HG02798 (cell line): ENCODE data around the gene COL5A3.
"Not testable (repeated sequence)": the region's sequence is repeated elsewhere in the genome, so short reads cannot be mapped to it uniquely, and the experiment has no call there.

Source experiments
- ATAC-seq: cut with Tn5 transposase; IDR thresholded peaks from one replicate; pipeline ENCODE4 v1.9.1; 2021; ENCODE audit warnings: mild to moderate bottlenecking; ENCODE audit not compliant: unreplicated experiment, poor library complexity

COL5A3 gene

DNA sequence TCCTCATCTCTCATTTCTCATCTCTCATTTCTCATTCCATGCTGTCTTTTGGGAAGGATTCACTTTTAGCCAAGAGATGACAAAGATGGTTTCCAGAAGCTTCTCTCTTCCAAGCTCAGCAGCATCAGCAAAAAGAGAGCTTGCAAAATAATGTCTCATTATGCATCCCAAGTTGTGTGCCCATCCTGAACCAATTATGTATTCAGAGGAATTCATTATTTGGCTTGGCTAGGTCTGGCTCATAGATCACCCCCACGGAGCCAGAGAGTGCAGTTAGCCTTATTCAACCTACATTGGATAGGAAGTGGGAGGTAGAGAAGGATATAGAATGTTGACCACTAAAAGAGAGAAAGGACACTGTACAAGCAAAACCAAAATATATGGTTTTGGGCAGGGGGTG is 68.6 kb downstream of the COL5A3 start:
- no peak for ATAC-seq

- no peak for ATAC-seq
Measured at GRCh38 chr19:9941231-9941630, 69.1 kb downstream of the COL5A3 start.

DNA sequence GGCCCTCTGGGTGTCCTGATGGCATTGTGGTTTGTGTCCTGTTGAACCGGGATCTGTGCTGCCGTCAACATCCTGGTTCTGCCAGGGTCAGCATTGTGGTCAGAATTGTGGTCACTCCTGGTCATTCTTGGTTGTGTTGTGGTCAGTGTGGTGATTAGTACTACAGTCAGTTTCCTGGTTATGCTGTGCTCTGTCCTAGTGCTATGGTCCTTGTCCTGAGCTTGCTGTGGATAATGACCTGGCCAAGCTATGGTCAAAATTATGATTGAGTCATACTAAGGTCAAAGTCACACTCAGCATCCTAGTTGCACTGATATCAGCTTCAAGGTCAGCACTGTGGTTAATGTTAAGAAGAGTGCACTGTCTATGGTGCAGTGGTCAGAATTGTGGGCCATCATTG is 69.5 kb downstream of the COL5A3 start:
- no peak for ATAC-seq

DNA sequence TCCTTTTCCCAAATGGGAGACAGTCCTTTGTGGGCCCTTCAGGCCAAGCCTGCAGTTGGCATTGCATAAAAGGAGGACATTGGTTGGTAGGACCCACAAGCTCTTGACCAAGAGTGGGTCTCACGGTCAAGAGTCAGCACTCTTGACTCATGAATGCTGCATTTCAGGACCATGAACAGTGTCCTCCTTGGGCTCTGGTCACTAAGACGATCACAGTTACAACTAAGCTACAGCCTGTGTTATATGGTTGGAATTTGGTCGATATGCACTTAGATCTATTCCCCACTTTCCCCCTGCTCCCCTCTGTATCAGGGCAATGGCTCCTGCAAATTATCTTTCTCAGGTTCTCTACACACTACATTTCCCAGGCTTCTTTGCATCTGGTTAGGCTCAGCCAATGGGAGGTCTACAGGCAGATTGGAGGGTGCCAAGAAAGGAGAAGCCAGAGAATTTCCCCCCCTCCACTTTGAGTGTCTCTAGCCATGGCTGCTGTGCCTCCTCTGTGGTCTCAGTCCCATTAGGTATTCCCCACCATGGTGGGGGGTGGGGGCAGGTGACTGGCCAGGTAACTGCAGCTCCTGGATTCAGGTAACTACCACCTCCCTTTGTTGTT is 70.9 kb downstream of the COL5A3 start:
- ATAC-seq = no peak

DNA sequence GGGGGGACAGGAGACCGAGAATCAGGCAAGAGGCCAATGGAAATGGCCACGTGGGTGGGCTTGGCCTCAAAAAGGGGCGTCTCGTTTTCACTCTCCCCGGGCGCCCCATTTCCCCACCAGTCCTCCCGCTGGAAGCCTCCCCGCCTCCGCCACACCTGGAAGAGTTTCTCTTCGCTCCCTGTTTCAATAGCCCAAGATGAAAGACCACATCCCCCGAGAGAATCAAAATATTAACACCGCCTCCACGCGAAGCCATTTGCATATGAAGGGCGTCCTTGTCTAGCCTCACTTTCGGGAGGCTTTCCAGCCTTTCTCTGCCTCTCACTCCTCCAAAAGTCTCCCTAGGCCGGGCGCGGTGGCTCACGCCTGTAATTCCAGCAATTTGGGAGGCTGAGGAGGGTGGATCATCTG is 73.3 kb downstream of the COL5A3 start:
- ATAC-seq = no peak

DNA sequence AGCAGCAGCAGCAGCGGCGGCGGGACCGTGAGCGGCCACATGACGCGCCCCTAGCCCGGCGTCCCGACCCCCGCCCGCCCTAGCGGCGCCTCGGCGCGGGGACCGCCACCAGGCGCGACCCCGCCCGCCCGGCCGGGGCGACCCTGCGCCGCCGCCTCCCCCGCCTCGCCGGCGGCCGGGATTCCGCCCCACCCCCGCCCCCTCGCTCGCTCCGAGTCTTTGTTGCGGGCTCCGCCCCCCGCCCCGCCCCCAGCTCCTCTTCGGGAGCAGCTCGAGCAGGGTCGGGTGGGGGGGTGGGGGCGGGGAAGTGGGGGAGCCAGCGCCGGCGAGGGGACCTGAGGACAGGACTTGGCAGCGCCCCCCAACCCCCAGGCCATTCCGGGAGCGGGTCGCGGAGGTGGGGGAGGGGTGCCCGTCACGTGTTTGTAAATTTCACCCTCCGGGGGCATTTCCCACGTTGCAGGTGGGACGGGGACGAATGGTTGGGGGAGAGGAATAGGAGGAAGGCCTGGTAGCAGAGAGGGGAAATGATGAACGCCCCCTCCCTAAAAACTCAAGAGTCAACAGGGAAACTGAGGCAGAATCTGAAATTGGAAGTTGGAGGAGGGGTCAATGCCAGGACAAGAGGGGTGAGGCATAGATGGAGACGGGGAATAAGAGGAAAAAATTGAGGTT is 73.8 kb downstream of the COL5A3 start, which contains the start of gene OLFM2:
TSS of gene OLFM2 (minus strand) at position 190 of the 675 bp plus-strand sequence. CDS start at position 41, 149 bp downstream.
- no peak for ATAC-seq

DNA sequence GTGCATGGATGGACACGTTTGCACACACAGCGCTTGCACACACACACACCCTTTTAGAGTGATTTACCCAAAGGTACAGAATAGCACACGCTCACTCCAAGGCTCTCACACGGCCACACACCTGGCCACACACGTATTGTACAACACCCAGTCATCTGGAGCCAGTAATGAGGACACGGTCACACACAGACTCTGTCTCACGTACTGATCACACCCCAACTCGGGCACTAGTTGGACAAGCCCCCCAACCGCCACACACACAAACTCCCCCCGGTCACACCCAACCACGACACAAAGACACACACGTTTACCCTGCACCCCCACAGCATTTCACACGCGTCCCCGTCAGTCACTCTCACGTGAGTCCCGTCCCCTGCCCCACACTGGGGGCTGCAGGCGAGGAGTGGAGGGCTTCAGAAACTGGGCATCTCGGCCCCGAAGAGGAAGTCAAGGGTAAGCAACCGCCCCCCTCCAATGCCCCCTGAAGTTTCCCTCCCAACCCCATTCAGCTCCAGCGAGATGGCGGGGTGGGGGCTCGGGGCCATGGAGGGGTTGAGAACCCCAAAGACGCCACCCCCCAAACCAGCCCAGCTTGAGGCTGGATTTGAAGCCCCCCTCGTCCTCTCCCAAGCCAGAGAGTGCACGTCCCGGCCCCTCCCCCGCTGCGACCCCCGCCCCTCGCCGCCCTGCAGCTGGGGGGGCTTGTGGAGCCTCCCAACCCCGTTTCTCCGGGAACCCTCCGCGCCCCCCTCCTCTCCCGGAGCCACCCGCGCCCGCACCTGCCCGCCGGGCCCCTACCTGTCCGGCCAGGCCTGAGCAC is 74.6 kb downstream of the COL5A3 start:
- no peak for ATAC-seq

DNA sequence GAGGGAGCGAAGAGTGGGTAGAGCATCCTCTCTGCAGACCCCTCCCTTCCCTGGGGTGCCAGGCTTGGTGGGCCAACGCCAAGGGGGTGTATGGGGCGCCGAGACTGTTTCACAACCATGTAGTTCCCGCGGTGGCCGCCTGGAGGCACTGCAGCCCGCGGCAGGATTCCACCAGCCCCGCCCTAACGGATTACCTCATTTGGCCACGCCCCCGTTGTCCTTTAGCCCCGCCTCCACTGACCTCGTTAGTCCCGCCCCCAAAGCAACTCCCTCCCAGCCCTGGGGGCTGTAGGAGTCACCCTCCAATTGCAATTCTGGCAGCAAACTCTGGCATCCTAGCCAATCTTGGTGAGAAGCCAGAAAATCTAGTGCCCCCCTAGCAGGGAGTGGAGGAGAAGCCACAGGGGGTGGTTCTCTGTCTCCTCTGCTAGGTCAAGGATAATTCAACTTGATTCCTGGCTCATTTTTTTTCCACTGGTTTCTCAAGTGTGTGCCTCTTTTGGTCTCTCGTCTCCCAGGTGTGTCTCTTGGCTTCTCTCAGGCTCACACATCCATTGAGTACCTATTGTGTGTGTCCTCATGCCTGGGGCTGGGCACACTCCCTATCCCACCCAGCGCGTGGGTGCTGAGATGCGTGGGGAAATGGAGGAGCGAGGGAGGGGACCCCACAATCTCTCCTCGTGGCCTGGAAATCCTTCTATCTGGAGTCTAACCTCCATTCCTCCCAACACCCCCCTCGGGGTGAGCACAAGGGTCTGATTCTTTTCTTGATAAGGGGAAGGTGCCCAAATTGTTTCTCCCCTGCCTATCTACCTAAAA is 76.0 kb downstream of the COL5A3 start:
- no peak for ATAC-seq

GRCh38 chr19:9932835-9933234 is 77.5 kb downstream of the COL5A3 start:
- no peak for ATAC-seq

GRCh38 chr19:9931629-9932028 is 78.7 kb downstream of the COL5A3 start:
- ATAC-seq = no peak

GRCh38 chr19:9923440-9923839 is 86.9 kb downstream of the COL5A3 start:
- no peak for ATAC-seq

- ATAC-seq = not testable (repeated sequence)
Measured at GRCh38 chr19:9922782-9923379, 87.4 kb downstream of the COL5A3 start.

DNA sequence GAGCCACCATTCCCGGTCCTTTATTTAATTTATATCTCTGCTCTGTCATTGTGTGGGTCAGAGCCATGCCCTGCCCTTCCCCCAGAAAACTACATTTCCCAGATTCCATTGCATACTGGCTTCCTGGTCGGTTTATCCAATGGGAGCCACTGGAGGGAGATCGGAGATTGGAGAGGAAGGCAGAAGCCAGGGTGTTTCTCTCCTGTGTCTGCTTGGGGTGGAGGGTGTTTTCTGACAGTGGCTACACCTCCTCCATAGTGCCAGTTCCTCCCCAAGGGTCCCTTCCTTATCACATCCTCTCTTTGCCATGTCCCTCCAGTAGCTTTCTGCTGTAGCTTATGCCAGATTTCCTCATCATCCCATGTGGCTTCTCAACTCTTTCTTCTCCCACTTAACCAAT is 93.0 kb downstream of the COL5A3 start:
- ATAC-seq = no peak

- ATAC-seq = no peak
Measured at GRCh38 chr19:9916719-9917118, 93.6 kb downstream of the COL5A3 start.

DNA sequence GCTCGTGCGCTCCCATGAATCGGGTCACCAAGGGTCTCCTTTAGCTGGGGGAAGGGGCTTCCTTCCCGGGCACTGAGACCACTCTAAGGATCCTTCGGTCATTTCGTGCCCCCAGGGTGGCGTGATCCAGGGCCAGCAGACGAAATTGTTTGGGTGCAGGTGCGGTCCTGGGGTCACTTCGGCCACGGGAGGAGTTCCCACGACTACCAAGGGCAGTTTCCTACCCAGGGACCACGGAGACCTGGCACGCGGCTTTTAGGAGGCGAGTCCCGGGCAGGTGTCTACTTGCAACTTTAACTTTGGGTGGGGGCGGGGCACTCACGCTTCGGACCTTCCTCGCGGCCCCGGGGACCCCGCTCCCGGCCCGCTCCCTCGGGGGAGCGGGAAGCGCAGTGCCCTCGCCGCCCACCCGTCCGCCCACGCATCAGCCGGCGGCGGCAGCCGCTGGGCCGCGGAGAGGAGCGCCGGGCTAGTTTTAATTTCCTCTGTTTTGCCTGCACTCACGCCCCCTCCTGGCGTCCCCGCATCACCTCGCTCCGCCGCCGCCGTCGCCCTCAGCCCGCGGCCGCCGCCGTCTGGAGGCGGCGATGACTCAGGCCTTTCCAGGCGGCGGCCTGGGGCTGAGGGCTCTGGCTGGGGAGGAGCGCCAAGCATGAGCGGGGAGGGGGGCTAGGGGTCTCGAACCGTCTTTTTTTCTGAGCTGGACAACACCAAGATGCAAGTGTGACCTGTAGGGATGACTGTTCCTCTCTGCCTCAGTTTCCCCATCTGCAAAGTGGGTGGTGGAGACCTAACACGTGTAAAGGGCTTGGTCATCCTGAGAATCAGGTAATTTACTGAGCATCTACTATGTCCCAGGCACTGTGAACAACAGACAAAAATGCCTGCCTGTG is 95.7 kb downstream of the COL5A3 start:
- peak; percentile 46 for ATAC-seq

DNA sequence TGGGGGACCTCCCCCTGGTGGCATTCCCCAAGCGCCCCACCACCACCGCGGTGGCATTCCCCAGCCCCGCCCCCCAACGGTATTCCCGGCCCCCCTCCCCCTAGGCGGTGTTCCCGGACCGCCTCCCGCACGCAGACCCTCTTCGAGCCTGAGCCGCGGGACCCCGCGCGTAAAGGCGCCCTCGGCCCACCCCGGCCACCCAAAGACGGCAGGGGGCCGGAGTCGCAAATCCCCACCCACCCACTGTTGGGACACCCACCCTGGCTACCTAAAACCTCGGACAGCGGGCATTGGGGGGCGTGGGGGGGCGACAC is 96.3 kb downstream of the COL5A3 start:
- no peak for ATAC-seq

DNA sequence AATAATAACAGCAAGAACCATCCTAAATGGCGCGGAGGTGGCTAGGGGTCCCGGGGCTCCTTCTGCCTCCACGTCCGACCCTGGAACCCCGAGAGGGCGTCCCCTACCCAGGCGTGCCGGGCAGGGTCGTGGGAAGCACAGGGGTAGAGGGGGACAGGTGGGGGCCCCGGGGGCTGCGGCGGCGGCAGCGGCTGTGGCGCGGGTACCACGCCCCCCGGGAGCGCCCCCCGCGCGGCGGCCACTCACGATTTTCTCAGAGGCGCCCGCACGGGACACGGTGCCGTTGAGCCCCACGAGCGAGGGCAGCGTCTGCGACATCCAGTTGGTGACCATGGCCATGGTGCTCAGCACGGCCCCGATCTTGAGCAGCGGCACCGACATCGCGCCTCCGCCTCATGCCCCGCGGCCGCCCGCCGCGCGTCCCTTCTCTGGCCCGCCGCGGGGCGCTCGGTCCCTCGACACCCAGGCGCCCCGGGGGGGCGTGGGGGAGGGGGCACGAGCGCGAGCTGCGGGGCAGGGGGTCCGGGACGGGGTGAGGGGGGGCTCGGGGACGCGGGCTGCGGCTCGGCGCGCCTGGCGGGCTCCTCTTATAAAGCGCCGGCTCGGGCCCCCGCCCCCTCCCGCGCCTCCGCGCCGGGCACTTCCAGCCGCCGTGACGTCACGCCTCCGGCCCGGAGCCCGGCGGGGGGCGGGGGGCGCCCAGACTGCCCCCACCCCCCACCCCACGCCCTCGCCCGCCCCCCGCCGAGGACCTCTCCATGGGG is 96.9 kb downstream of the COL5A3 start:
- no peak for ATAC-seq

DNA sequence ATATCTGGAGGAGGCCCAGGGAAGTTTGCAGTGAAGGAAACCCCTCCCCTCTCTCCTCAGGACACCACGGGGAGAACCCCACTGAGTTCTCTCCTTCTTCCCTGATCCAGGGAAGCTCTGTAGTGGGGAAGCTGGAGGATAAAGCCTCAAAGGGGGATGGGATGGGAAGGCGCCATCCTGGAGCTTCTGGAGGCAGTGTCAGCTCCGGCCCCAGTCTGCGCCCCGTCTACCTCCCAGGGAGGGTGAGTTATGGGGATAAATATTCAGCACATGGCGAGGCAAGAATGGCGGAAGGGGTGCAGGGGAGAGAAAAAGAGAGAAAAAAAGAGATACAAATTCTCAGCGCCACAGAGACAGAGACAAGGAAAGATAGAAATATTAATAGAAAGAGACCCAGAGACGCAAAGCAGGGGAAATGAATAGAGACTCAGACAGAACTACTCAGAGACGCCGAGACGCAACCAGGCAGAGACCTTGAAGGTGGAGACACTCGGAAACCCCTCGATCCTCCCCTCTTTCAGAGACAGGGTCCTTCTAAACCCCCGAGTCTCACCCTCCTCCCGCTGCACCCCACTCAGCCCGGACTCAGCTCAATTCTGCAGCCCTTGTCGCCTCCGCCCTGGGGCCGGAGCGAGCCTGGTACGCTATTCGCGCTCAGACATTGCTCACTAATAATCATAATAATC is 97.6 kb downstream of the COL5A3 start:
- no peak for ATAC-seq
